Fibroblast of pulmonary artery (primary cell): Measurements from ENCODE around the gene ITIH6.

ENCODE experiments used
- DNase-seq: peaks from one replicate; pipeline ENCODE4 v3.0.0-alpha.2; 2010; ENCODE audit warnings: low read depth
- H3K4me3 ChIP-seq: replicated peaks from 2 replicates; pipeline ENCODE4 v1.5.1; 2011; ENCODE audit warnings: low read depth, mild to moderate bottlenecking, control low read depth, low read length, moderate library complexity
- CTCF ChIP-seq: IDR thresholded peaks from 2 replicates; pipeline ENCODE4 v1.5.1; 2011; ENCODE audit warnings: mild to moderate bottlenecking, control low read depth, low read length, inconsistent platforms; ENCODE audit errors: missing control alignments

The ITIH6 gene

DNA sequence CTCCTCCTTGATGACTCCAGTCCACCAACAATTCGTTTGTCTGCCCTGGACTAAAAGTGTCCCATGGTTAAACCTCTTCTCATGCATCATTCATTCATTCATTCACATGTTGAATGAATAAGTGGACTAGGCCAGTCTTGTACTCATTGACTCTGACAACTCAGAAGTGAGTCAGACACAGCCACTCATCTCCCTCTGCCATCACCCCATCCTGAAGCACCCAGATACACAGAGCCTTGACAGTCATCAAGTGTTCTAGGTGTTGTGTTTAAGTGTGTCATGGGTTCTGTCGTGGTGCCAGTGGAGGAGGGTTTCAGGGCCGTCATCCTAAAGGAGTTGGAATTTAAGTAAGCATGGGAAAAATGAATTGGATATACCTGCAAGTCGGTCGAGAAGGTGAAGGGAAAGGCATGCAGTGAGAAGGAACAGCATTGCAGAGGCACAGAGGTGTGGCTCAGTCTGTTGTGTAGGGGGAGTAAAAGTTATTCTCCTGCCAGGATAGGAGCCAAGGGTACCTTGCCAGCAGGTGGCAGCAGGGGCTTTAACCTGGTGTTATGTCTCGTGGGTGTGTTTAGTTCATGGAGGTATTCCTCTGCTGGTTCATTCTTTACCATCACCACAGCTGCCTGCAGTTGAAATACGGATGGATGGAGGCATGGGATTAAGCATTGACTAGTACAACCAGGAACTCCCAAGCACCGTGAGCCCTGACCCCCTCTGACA is 27.8 kb upstream of the ITIH6 start:
- DNase-seq, result no peak

GRCh38 chrX:54824722-54825121 is 26.7 kb upstream of the ITIH6 start:
- no peak overlapping the region for H3K4me3 ChIP-seq
- TF ChIP-seq CTCF, result no peak
- DNase-seq, result no peak

More for the DNA sequence above, 27.8 kb upstream of the ITIH6 start:
- no peak overlapping the region for H3K4me3 ChIP-seq
- no peak for TF ChIP-seq CTCF

DNA sequence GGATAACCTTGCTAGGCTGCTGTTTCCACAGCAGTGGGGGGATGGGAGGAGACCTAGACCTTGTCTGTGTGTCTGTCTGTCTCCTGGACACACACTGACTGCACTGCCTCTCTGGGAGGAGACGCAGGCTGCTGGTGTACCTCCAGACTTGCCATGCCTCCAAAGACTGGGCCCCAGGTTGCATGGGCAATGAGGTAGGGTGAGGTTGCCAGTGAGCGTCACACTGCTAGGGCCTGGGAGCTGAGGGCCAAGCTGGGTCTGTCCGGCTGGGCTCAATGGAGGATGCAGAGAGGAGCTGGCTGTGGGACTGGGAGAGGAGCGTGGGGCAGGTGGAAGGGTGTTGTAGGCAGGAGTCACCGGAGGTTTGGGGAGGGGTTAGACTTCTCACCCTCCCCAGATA is 26.1 kb upstream of the ITIH6 start:
- no peak overlapping the region for H3K4me3 ChIP-seq
- DNase-seq, result no peak
- no peak for TF ChIP-seq CTCF

DNA sequence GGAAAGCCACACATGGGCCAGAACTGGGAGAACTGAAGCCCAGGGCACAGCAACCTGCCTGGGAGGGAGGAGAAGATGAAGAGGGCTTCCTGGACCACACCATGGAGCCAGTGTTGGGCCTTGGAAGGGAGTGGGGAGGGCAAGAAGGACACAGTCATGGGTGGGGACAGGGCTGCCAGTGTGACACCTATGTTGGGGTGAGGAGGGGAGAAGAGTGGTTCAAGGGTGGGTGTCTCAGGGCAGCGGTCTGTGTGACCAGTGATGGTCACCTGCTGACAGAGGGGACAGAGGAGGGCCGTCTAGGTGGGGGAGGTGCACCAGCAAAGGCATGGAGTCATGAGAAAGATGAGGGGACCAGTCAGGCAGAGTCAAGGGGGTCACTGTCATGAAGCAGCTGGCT is 23.3 kb upstream of the ITIH6 start:
- no peak overlapping the region for H3K4me3 ChIP-seq
- DNase-seq, result no peak
- TF ChIP-seq CTCF, result no peak

DNA sequence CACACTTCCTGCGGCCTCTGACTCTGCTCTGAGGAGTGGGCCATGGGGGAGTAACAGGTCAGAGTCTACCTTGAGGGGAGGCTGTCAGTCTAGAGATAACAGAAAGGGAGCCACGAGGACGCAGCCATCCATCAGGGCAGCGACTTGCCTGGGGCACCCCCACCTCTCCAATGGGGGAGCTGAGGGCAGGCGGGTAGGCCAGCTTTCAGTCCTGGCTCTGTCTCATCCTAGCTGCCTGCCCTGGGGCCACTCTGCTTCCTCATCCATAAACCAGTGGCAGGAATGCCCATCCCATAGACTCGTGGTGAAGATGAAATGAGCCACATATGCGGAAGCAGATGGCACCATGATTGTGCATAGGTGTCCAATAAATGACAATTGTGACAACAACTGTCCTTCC is 22.7 kb upstream of the ITIH6 start:
- no peak for TF ChIP-seq CTCF
- no peak for DNase-seq
- no peak overlapping the region for H3K4me3 ChIP-seq

DNA sequence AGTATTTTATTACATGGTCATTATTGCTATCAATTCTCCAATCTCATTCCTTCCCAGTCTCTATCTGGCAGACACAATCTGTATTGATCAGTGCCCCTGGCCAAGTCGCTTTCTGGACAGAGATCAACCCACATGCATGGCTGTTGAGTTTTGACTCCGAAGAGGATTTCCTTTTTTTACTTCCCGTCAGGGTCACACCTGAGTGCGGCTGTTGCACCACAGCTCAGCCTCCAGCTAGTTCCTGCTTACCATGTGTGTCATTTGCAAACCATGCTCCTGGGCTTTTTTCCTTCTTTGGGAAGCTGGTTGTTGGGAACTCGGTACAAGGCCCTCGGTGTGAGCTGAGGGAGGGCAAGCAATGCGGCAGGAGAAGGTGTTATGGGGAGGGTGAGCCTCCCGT is 21.1 kb upstream of the ITIH6 start:
- no peak for DNase-seq
- H3K4me3 ChIP-seq, result no peak overlapping the region
- no peak for TF ChIP-seq CTCF

DNA sequence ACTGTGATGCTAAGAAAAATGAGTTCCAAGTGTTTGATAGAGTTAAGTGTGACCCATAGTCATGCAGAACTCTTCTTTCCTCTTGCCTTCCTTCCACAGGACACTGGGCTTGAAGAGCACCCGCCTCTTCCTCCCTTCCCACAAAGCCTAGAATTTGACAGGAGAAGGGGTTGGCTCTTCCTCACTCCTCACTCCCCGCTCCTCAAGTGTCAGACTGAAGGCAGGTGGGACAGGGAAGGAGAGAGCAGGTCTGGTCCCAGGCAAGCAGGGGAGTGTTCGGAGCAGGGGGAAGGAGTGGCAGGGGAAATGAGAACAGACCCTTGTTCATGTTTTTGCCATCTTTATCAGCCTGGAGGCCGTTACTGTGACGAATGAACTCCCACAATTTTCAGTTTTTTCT is 20.2 kb upstream of the ITIH6 start:
- H3K4me3 ChIP-seq, result no peak overlapping the region
- TF ChIP-seq CTCF, result no peak
- no peak for DNase-seq
